Omental fat pad (tissue), 4 donors: ENCODE results near the gene SLC43A3. TPM values are rescaled to one million over a fixed set of nuclear protein-coding genes. Genes with fewer than 3 reads are reported as not detected.

Experiments
- ATAC-seq: fragments of 150-250 bp; one replicate; pipeline ENCODE4 v1.9.1; 2016; ENCODE audit warnings: mild to moderate bottlenecking, moderate library complexity; ENCODE audit not compliant: low FRiP score
- DNase-seq: peaks from one replicate; pipeline ENCODE4 v3.0.0-alpha.2; 2019; ENCODE audit warnings: low spot score
- CTCF ChIP-seq, 3 donors: fragments of 450-650 bp; IDR thresholded peaks; one replicate each; pipeline ENCODE4 v1.5.1; 2016 to 2017; ENCODE audit warnings: antibody characterized with exemption in 3 of 3, mild to moderate bottlenecking in 3 of 3, moderate library complexity in 2 of 3
- total RNA-seq, 4 donors: library from RNA; depleted of rRNA; stranded (reverse); fragments of >200 nt; gene quantifications; one replicate each; pipeline ENCODE4 v1.1.0, GENCODE V29; 2016

Gene SLC43A3
- total RNA-seq, 4 donors from 2014 or later, result 73.3 to 152 (median 112) TPM

- ATAC-seq (no peak), DNase-seq (no peak)
- TF ChIP-seq CTCF (IDR thresholded peaks at IDR 0.05), result no peak
These were observed 30.2 kb downstream of the SLC43A3 start for GRCh38 chr11:57396744-57397143.

GRCh38 chr11:57395905-57396623, 30.9 kb downstream of the SLC43A3 start:
- no peak for ATAC-seq
- no peak for TF ChIP-seq CTCF (IDR thresholded peaks at IDR 0.05)
- DNase-seq, result no peak

GRCh38 chr11:57394203-57394965, 32.5 kb downstream of the SLC43A3 start:
- no peak for TF ChIP-seq CTCF (IDR thresholded peaks at IDR 0.05)
- ATAC-seq, result no peak
- no peak for DNase-seq

- DNase-seq, result no peak
These were observed 34.2 kb downstream of the SLC43A3 start for GRCh38 chr11:57392763-57393105.

GRCh38 chr11:57392066-57392762, 34.7 kb downstream of the SLC43A3 start:
- DNase-seq (no peak), ATAC-seq (no peak)
- TF ChIP-seq CTCF (IDR thresholded peaks at IDR 0.05), result no peak

More at GRCh38 chr11:57392763-57393105, 34.2 kb downstream of the SLC43A3 start:
- no peak for ATAC-seq
- no peak for TF ChIP-seq CTCF (IDR thresholded peaks at IDR 0.05)

- no peak for DNase-seq
- no peak for ATAC-seq
- TF ChIP-seq CTCF (IDR thresholded peaks at IDR 0.05), result no peak
These were observed 35.4 kb downstream of the SLC43A3 start for GRCh38 chr11:57391539-57391938.
